ENCODE measurements around the gene ATG5.

ATG5 gene

DNA sequence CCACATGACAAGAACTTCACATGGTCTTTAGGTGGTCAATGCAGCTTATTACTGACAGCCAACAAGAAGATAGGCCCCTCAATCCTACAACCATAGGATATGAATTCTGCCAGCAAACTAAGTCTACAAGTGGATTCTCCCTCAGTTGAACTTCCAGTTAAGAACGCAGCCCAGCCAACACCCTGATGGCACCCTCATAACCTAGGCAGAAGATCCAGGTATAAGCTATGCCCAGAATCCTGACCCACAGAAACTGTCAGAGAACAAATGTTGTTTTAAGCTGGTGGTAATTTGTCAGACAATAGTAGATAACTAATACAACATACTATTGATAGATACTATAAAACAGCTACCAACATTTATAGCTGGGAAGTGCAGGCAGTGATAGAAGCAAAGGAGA is 38.8 kb downstream of the ATG5 start:
- TF ChIP-seq, protein P1, sequence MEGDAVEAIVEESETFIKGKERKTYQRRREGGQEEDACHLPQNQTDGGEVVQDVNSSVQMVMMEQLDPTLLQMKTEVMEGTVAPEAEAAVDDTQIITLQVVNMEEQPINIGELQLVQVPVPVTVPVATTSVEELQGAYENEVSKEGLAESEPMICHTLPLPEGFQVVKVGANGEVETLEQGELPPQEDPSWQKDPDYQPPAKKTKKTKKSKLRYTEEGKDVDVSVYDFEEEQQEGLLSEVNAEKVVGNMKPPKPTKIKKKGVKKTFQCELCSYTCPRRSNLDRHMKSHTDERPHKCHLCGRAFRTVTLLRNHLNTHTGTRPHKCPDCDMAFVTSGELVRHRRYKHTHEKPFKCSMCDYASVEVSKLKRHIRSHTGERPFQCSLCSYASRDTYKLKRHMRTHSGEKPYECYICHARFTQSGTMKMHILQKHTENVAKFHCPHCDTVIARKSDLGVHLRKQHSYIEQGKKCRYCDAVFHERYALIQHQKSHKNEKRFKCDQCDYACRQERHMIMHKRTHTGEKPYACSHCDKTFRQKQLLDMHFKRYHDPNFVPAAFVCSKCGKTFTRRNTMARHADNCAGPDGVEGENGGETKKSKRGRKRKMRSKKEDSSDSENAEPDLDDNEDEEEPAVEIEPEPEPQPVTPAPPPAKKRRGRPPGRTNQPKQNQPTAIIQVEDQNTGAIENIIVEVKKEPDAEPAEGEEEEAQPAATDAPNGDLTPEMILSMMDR (conservative IDR thresholded peaks at IDR 0.05; ENCODE audit: low read depth, low read length): no peak

GRCh38 chr6:106283481-106283880 is 42.1 kb downstream of the ATG5 start:
- Histone ChIP-seq H3K4me1 (ENCODE audit: low read depth, poor library complexity, severe bottlenecking) (peaks cover 8% of the 10 kb centered on the region), H3K4me3 (IDR thresholded peaks at IDR 0.05; ENCODE audit: insufficient read depth, low read depth, low read length) (no peak overlapping the region), H3K79me2 (ENCODE audit: insufficient read depth, low read depth) (peaks cover 6% of the 10 kb centered on the region; the same call in 1 of the 2 replicates), H3K27me3 (ENCODE audit: insufficient read depth, low read depth) (no peaks in the 10 kb centered on the region), H3K4me2 (no peak overlapping the region), H3K27ac (no peak overlapping the region), H4K20me1 (ENCODE audit: insufficient read depth) (no peaks in the 10 kb centered on the region), H3K9ac (no peak overlapping the region), H3K36me3 (ENCODE audit: insufficient read depth) (no peaks in the 10 kb centered on the region), H2AFZ (ENCODE audit: low read depth) (no peak overlapping the region)
- TF ChIP-seq, protein P1 (conservative IDR thresholded peaks at IDR 0.05; ENCODE audit: low read depth, low read length): no peak

More for the DNA sequence above, 38.8 kb downstream of the ATG5 start:
- no peaks in the 10 kb centered on the region; the same call in 1 of the 2 replicates for H3K79me2 ChIP-seq (ENCODE audit: insufficient read depth, low read depth)
- H3K36me3 ChIP-seq (ENCODE audit: insufficient read depth): no peaks in the 10 kb centered on the region
- H3K4me2 ChIP-seq: no peak overlapping the region
- no peaks in the 10 kb centered on the region for H4K20me1 ChIP-seq (ENCODE audit: insufficient read depth)
- H3K9ac ChIP-seq: no peak overlapping the region
- no peak overlapping the region for H2AFZ ChIP-seq (ENCODE audit: low read depth)
- no peaks in the 10 kb centered on the region for H3K27me3 ChIP-seq (ENCODE audit: insufficient read depth, low read depth)
- H3K4me1 ChIP-seq (ENCODE audit: low read depth, poor library complexity, severe bottlenecking): no peaks in the 10 kb centered on the region
- H3K4me3 ChIP-seq (IDR thresholded peaks at IDR 0.05; ENCODE audit: insufficient read depth, low read depth, low read length): no peak overlapping the region
- H3K27ac ChIP-seq: no peak overlapping the region

DNA sequence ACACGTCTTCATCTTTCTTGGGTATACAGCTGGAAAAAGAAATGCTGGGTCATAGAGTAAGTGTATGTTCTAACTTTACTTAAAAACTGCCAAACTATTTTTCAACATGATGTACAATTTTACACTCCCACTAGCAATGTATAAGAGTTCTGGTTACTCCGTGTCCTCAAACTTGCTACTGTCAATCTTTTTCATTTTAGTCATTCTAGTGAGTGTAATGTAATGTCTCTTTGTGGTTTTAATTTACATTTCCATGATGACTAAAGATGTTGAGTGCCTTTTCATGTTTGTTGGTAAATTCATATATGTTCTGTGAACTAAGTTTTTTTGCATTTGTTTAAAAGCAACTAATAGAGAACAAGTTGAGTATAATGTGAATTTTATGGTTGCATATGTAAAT is 43.9 kb downstream of the ATG5 start:
- H4K20me1 ChIP-seq (ENCODE audit: insufficient read depth): no peaks in the 10 kb centered on the region
- H3K27me3 ChIP-seq (ENCODE audit: insufficient read depth, low read depth): no peaks in the 10 kb centered on the region
- no peak overlapping the region for H3K4me3 ChIP-seq (IDR thresholded peaks at IDR 0.05; ENCODE audit: insufficient read depth, low read depth, low read length)
- no peak overlapping the region for H3K9ac ChIP-seq
- H3K4me2 ChIP-seq: no peak overlapping the region
- no peaks in the 10 kb centered on the region for H3K36me3 ChIP-seq (ENCODE audit: insufficient read depth)
- no peak overlapping the region for H2AFZ ChIP-seq (ENCODE audit: low read depth)
- peaks cover 6% of the 10 kb centered on the region; the same call in 1 of the 2 replicates for H3K79me2 ChIP-seq (ENCODE audit: insufficient read depth, low read depth)
- no peak overlapping the region for H3K27ac ChIP-seq
- TF ChIP-seq, protein P1 (conservative IDR thresholded peaks at IDR 0.05; ENCODE audit: low read depth, low read length): no peak
- peaks cover 19% of the 10 kb centered on the region for H3K4me1 ChIP-seq (ENCODE audit: low read depth, poor library complexity, severe bottlenecking)

DNA sequence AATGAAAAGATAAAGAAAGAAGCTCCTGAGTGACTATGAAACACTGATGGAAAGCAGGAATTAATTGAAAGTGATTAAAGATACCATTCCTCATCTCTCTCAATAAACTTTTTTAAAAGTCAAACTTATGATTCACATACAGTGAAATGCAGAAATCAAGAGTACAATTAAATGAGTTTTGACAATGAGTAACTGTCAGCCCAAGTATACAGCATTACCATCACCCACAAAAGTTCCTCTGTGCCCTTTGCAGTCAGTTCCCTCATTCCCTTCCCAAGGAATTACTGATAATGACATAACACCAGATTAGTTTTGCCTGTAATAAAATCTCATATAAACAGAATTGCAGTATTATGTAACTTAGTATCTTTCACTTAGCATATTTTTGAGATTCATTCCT is 44.5 kb downstream of the ATG5 start:
- H3K9ac ChIP-seq: no peak overlapping the region
- no peaks in the 10 kb centered on the region for H4K20me1 ChIP-seq (ENCODE audit: insufficient read depth)
- no peak overlapping the region for H3K4me3 ChIP-seq (IDR thresholded peaks at IDR 0.05; ENCODE audit: insufficient read depth, low read depth, low read length)
- H3K79me2 ChIP-seq (ENCODE audit: insufficient read depth, low read depth): peaks cover 6% of the 10 kb centered on the region; the same call in 1 of the 2 replicates
- H3K4me1 ChIP-seq (ENCODE audit: low read depth, poor library complexity, severe bottlenecking): peaks cover 24% of the 10 kb centered on the region
- no peaks in the 10 kb centered on the region for H3K36me3 ChIP-seq (ENCODE audit: insufficient read depth)
- H3K27me3 ChIP-seq (ENCODE audit: insufficient read depth, low read depth): no peaks in the 10 kb centered on the region
- no peak overlapping the region for H2AFZ ChIP-seq (ENCODE audit: low read depth)
- H3K27ac ChIP-seq: no peak overlapping the region
- no peak overlapping the region for H3K4me2 ChIP-seq
- TF ChIP-seq, protein P1 (conservative IDR thresholded peaks at IDR 0.05; ENCODE audit: low read depth, low read length): no peak

Measured in KMS-11 (cell line).